Central memory CD4-positive, alpha-beta T cell (primary cell): ENCODE data around the gene SLC26A6.

Source experiments
- DNase-seq: peaks from one replicate; pipeline ENCODE4 v3.0.0; 2022

Gene SLC26A6

GRCh38 chr3:48598323-48599076, 36.8 kb downstream of the SLC26A6 start:
- no peak for DNase-seq

GRCh38 chr3:48597408-48597800, 37.9 kb downstream of the SLC26A6 start:
- DNase-seq: no peak

GRCh38 chr3:48596676-48597407, 38.4 kb downstream of the SLC26A6 start:
- DNase-seq: no peak

- no peak for DNase-seq
These were observed 39.1 kb downstream of the SLC26A6 start for GRCh38 chr3:48596157-48596556.

GRCh38 chr3:48595526-48596121, 39.6 kb downstream of the SLC26A6 start:
- DNase-seq: no peak

GRCh38 chr3:48595075-48595525, 40.2 kb downstream of the SLC26A6 start, which contains the start of gene COL7A1:
Gene COL7A1 (minus strand): TSS chr3:48595329. CDS start chr3:48595159, 170 bp downstream.
- no peak for DNase-seq

GRCh38 chr3:48594417-48595049, 40.7 kb downstream of the SLC26A6 start:
- DNase-seq: no peak

- no peak for DNase-seq
These were observed 41.9 kb downstream of the SLC26A6 start for GRCh38 chr3:48593337-48593736.

GRCh38 chr3:48592519-48593087, 42.7 kb downstream of the SLC26A6 start:
- DNase-seq: no peak

- no peak for DNase-seq
These were observed 43.3 kb downstream of the SLC26A6 start for GRCh38 chr3:48591886-48592518.

- no peak for DNase-seq
These were observed 43.8 kb downstream of the SLC26A6 start for GRCh38 chr3:48591436-48591835.

GRCh38 chr3:48588230-48588629, 47.0 kb downstream of the SLC26A6 start:
- no peak for DNase-seq

- no peak for DNase-seq
These were observed 47.6 kb downstream of the SLC26A6 start for GRCh38 chr3:48587686-48588085.

GRCh38 chr3:48585411-48585810, 49.9 kb downstream of the SLC26A6 start:
- no peak for DNase-seq

- no peak for DNase-seq
These were observed 50.4 kb downstream of the SLC26A6 start for GRCh38 chr3:48584836-48585235.

- DNase-seq: no peak
These were observed 53.4 kb downstream of the SLC26A6 start for GRCh38 chr3:48581621-48582481.

- no peak for DNase-seq
These were observed 58.6 kb downstream of the SLC26A6 start for GRCh38 chr3:48576647-48577046.
